Stimulated activated CD4-positive, alpha-beta T cell treated with anti-CD3 and anti-CD28 coated beads, Interleukin-12 subunit alpha, Interleukin-12 subunit beta, amount 100 ng/mL, for 48 hours (primary cell): ENCODE measurements around the gene RIPOR3.
A peak's percentile ranks its signal among the peaks of the same experiment; 100 is the strongest.
"Not testable (repeated sequence)": the region's sequence is repeated elsewhere in the genome, so short reads cannot be mapped to it uniquely, and the experiment has no call there.

Experiments
- DNase-seq, 3 donors: peaks; one replicate each; pipeline ENCODE4 v3.0.0-alpha.2; 2020; ENCODE audit warnings: low read depth in 2 of 3, low spot score in 1 of 3

RIPOR3 gene

DNA sequence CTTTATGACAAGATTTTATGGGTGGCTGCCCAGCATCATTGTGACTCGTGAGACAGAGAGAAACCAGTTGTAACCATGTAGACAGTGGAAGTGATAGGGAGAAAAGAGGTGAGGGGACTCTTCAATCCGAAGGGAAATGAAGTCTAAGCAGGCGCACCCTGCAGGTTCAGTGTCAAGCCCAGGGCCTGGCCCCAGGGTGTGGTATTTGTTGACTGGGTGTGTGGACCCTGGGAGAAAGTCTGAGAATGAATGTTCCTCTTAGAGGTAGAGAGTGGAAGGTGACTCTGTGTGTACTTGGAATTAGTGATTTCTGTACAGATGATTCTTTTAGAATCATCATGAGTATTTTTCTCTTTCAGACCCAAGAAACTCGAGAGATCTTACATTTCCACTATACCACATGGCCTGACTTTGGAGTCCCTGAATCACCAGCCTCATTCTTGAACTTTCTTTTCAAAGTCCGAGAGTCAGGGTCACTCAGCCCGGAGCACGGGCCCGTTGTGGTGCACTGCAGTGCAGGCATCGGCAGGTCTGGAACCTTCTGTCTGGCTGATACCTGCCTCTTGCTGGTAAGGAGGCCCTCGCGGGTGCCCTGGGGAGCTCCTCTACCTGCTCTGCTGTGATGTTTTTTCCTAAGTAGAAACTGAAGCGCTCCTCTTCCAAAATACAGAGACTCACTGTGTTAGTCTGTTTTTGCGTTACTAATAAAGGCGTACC, 113.1 kb downstream of the RIPOR3 start:
- DNase-seq = no peak

DNA sequence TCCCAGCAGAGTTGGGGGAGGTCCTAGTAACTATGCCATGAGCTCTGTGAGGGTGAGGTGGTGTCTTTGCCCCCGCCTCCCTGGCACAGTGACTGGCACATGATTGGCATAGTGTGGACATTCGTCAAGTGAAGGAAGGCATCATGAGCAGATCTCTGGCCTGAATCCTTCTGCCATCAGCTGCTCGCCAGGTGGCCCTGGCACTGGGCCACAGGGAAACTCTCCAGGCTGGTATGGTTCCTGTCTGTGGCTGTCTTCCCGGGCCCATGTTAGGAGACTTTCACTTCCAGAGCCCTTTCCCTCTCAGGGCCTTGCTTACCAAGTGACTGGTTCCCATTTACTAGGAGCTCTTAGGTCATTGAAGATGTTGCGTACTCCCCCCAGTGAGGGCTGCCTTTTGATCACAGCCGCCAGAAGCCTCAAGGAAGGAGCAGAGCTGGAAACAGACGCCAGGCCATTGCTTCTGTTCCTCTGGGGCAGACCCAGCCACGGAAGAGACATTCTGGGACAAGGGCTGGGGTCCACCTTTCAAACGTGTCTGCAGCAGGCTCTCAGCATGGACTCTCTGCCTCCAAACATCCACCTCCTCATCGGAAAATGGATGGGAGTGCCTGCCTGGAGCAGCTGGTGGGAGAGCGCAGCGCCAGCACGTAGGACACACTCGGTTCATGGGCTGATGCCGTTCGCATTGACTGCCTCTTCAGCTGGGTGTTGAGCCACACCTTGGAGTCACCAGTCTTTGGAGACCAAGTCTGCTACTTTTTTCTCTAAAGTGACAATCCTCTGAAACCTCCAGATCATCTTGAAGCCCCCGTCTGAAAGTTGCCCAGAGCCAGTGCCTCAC, 113.9 kb downstream of the RIPOR3 start:
- no peak for DNase-seq

DNA sequence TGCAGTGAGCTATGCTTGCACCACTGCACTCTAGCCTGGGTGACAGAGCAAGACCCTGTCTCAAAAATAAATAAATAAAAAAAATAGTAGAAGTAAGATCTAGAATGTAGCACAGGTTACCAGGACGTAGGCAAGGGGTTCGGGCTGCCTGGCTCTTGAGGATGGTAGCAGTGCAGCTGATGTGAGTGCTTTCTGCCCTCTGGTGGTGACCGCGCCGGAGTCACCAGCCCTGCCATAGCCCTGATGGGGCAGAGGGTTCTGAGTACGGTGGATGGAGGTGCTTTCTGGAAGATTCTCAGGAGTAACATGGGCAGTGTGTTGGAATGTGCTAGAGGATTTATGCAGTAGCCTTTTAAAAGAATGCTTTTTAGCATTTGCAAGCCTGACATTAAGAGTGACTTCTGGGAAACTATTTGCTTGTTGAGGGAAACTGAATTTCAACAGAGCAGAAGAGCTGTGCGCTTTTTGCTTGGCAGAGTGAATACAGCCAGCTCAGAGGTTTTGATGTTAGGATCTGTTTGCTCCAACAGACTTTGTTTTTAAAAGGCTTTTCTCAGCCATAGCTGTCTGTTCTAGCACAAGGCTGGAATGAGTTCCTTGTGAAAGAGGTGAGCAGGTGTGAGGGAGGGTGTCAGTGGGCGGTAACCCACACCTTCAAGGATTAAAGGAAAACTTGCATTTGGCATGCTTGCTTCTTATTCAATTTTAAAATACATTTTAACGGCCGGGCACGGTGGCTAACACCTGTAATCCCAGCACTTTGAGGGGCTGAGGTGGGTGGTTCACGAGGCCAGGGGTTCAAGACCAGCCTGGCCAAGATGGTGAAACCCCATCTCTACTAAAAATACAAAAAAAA, 115.2 kb downstream of the RIPOR3 start:
- peak in 2 of 3 donors; percentile 56 to 64 for DNase-seq

DNA sequence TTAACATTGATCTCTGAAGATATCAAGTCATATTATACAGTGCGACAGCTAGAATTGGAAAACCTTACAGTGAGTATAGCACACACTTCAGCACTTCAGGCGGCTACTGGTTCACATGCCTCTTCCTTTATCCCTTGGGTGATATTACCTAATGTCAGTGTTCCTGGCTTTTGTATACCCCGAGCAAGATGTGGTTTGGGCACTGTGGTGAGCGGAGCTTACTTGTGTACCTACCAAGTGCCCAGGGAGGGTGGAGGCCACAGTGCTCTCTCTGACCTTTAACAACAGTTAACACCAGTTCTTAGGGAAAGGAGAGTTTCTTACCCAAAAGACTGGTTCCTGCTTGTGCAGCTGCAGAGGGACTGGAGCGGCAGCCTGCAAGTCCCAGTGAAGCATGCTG, 116.8 kb downstream of the RIPOR3 start:
- no peak for DNase-seq

DNA sequence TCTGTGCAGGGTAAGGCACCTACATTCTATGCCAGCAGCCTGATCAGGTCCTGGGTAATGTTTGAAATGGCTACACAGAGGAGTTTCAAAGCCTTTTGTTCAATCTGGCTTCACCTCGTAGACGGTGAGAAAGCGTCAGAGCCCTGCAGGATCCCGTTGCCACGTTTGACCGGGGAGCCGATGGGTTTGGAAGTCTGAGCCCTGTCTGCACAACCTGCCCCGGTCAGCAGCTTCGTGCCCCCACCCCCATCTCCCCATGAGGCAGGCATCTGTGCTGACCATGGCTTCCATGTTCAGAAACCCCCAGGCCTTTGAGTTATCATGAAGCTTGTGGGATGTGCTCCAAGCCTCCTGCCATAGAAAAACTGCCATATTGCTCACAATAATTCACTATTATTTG, 117.2 kb downstream of the RIPOR3 start:
- no peak for DNase-seq

DNA sequence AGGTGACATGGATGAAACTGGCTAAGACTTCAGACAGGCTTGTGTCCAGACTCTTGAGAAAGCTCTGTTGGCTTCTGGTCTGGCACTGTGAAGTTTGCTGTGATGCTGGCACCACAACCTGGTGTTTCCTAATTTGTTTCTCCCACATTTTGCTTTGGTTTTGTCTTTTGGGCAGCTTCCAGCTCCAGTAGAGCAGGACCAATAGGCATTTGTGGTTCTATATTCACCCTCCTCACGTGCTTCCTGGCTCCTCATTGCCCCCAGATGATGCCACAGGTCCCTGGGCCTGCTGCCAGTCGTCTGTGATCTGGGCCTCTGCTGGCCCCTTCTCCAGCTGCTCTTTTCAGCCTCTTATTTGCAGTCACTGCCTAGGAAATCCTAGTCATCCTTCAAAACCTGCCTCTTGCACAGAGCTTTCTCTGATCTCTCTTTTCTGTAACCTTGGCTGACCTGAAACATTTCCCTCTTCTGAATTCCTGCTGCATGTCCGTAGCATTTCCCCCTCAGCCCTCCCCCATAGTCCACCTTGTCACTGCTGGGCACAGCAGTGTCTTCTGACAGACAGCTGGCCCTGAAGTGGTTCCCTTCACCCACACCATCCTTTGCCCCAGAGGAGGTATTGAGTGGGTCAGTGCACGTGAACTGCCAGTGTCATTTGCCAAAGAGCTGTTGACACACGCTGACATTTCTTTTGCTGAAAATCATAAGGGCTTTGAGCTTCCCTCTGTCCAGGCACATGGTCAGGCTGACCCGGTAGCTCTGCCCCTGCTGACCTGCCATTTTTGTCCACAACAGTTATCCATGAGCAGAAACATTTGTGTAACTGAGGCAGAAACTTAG, 118.2 kb downstream of the RIPOR3 start:
- DNase-seq = no peak

DNA sequence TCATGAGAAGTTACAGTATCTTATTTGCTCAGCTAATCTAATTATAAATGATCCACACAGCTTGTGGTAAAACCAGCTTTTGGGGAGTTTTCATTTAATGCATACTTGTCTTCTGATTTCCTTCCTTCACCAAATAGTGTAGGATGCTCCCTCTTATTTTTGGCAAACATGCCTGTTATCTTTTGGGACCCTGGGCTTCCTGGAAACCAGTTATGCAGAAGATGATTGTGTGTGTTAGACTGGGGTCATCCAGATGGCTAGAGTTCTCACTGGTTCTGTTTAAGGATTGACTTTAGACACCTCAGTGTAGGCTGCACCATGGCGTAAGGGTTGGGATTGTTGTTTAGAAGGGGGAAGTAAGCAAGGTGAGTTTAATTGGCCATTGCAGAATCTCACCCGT, 119.9 kb downstream of the RIPOR3 start:
- DNase-seq = no peak

DNA sequence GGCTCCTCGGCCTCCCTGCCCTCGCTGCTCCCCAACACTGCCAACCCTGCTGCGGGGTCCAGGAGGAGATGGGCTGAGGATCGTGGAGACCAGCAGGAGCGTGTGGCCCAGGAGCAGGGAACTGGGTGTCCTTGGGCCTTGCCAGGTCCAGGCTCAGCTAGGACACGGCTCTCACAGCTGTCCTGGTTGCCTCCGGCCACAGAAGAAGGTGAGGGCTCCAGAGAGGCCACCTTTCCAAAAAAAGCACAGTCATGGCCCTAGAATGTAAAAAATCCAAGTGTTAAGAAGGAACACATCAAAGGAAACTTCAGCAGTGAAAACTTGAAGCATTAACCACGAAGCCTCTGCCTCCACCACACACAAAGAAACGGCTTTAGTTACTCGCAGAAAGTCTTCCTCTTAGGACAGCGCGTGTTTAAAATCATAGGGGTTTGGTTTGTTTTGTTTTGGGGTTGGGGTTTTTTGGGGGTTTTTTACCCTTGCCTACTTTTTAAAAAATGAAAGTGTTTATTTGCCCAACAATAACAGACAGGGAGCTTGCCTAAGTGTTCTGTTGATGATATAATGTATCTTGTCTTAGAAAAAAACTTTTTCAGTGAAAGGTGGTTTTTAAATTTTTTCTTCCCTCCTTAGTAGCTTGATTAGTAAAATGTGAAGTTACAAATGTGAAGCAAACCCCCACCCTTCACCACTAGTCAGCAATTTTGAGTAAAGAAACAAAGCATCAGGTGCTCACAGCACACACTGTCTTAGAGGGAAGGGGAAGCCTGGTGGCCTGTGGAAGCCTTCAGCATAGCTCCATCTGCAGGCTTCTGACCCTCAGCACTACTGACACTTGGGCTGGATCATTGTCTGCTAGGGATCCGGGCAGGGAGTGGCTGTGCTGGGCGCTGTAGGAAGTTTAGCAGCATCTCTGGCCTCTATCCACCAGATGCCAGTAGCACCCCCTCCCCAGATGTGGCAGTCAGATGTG, 121.2 kb downstream of the RIPOR3 start:
- DNase-seq = no peak

DNA sequence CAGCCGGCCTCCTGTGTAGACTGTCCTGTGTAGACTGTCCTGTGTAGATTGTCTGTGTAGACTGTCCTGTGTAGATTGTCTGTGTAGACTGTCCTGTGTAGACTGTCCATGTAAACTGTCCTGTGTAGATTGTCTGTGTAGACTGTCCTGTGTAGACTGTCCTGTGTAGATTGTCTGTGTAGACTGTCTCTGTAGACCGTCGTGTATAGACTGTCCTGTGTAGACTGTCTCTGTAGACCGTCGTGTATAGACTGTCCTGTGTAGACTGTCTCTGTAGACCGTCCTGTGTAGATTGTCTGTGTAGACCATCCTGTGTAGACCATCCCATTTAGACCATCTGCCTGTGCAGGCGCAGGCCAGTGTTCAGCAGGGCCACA, 121.9 kb downstream of the RIPOR3 start:
- DNase-seq = not testable (repeated sequence)

DNA sequence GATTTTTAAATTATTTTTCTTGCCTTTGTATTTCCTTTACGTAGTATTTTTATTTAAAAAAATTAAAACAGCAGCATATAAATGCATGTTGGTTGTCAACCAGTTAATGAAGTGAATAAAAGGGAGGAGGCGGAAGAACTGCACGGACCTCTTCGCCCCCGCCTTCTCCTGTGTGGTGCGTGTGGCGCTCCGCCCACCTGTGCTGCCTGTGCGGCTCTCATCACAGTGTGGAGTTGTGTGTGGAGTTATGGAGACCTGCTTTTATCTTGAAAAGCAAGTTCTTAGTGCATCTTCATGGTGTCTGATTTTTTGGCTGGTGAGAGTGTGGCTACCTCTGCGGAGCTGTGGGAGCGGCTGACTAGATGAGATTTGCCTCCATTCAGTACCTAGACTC, 122.8 kb downstream of the RIPOR3 start:
- no peak for DNase-seq

DNA sequence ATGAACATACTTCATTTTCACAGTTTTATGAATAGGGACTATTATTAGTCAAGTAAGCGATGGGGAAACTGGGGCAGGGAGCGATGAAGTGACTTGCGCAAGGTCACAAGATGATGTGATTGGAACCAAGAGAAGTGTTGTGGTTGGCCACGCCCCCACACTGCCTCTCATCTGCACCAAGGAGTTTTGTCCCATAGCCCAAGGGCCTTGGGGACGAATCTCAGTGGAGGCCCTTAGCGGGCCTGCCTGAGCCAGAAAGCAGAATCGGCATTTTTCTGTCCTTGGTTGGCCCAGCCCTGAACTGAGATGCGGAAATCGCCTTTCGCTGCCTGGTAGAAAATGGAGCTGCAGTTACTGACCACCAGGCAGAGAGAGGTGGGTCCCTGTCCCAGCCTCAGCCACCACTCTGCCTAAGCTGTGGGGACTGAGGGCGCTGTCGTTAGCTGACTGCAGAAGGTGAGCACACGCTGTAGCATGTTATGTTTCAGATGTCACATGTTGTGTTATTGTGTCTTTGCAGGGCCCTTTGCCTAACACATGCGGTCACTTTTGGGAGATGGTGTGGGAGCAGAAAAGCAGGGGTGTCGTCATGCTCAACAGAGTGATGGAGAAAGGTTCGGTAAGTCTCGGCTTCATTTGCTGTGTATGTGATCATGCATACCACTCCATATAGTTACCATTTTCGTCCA, 123.3 kb downstream of the RIPOR3 start:
- DNase-seq = no peak

DNA sequence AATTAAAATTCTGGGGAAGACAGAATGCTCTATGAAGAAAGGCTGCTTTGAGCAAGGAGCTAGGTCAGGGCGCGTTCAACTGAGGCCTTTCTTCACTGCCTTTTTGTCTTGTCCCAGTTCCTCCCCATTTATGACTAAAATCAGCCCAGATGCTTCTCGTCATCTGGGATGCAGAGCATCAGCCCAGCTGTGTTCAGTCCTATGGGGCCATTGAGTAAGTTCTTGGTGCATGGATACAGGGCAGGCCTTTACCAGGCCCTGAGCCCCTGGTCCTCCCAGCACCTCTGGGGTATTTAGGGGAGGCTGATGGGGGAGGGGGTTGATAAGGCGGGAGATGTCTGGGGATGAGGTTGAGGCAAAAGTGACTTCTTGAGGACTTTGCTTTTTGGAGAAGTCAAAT, 125.5 kb downstream of the RIPOR3 start:
- DNase-seq = no peak

DNA sequence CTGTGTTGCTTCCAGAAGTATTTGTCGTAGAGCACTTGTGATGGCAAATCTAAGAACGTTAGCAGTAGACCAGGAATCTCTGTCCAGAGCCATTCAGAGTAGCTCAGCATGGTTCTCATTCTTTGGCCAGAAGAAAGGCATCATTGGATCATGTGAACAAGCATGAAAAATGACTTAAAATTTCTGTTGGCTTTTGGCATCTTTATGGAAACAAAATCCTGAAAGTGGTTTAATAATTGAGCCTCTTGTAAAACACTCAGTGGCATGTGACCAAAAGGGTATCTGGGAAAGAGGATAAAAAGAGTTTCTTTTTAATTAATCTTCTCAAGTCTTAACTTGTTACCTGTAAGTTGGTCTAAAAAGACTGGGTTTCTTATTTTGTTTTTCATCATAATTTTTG, 126.0 kb downstream of the RIPOR3 start:
- no peak for DNase-seq

DNA sequence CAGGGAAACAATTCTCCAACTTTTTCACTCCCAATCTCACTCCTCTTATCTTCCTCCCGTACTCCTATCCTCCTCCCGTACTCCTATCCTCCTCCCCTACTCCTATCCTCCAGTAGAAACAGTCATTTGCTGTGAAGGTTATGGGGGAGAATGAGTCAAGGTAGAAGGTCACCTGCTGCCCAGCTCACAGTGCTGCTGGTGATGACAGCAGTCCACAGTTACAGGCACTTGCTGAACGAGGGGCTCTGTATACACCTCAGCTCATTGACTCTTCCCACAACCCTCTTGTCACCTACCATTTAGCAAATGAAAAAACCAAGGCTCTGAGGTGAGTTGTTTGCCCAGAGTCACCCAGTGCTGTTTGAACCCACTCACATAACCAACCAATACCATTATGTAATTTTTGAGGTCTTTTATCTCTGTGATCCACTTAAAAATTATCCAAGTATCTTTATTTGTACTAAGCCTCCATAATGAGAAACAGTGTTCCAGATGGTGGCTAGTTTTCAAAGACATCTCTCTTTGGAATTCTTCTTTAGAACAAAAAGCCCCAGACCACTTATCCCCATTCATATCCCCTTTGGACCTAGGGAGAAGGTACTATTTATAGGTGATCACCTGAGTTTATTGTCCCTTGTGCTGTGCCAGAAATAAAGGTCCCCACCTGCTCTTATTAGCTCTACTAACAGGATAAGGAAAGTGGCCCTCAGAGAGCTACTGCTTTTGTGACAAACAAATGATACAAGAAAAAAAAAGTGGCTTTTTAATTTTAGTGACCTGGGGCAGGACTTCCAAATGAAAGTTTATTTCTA, 128.0 kb downstream of the RIPOR3 start:
- DNase-seq = no peak

DNA sequence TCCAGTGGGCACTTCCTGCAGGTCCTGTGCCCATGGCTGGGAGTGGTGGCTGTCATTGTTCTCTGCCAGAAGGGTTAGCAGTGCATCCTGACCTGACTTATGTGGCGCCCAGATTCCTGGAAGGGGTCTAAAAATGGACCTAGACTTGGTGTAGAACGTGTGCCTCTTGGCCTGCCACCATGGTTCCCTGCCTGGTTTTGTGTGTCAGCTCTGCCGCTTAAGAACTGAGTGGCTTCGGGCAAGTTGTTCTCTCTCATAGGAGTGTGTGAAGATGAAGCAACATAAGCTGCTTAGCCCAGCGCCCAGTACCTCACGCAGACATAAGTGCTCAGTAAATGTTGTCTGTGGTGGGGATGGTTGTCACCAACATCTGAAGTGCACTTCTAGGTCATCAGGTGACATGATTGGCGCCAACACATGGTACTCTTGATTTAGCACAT, 129.1 kb downstream of the RIPOR3 start:
- no peak for DNase-seq

DNA sequence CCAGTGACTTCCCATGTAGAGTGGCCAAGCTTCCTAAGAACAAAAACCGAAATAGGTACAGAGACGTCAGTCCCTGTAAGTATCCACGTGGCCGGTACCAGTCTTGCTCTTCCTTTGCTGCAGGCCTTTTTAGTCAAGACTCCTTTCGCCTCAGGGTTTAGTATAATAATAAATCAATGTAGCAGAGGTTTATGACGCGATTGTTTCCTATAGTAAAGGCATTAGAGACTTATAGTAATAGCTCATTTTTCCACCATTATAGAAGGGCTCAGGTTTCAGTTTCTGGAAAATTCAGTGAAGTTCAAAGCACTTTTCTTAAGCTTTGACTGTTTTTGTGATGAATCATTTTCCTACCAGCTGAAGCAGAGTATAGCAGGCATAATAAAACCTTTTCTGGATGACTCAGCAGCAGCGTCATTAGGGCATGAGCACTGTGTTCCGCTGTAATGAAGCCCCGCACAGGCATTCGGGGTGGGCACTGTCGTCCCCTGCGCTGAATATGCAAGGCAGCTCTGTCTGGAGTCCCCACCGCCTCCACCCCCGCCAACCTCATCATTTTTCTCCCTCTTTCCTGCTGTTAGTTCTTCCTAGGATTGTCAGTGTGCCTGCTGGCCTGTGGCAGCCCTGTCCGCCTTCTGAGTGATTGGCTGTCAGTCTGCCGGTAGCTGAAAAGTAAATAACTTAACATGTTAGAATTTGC, 129.8 kb downstream of the RIPOR3 start:
- peak; percentile 46 to 69 (median 54) for DNase-seq

DNA sequence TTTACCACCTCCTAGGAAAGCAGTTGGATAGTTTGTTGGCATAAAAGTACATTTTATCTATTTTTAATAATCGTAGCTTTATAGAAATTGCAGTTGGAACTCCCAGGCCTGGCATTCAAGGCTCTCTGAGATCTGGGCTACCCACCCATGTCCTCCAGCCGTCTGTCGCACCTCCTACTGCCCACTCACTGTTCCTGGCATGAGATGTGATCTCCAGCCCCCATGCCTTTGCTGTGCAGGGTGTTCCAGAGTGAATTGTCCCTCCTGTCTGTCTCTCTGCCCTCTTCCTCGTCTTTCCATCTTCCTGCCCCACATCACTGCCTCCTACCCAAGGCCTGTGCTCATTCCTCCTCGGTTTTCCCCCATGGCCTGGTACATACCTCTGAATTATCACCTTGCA, 130.5 kb downstream of the RIPOR3 start:
- no peak for DNase-seq
